Measurements from ENCODE around the gene LCN1. TPM values are rescaled to one million over a fixed set of nuclear protein-coding genes. Genes with fewer than 3 reads are reported as not detected.

The LCN1 gene
- total RNA-seq, 3 donors from 2014 or later, result not detected

DNA sequence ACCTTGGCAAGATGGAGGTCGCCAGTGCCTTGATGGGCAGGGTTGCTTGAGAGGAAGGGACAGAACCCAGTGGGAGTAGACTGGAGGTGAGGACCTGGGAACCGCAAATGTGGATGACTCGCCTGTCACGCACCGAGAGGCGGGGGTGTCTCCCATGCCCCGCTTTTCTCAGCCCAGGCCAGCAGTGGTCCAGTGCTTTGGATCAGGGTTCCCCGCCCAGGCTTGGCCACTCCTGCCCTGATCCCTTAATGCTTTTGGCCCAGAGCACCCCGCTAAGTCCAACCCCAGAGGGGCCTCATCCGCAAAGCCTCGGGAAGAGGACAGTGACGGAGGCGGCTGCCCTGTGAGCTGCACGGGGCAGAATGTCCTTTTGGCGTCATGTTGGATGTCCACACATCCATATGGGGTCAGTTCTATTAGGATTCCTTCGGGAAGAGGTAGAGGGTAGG, 18.3 kb upstream of the LCN1 start:
- Histone ChIP-seq H3K36me3 (no peaks in the 10 kb centered on the region), H3K4me3 (no peak overlapping the region), H3K9me3 (no peaks in the 10 kb centered on the region), H3K27me3 (no peaks in the 10 kb centered on the region), H3K4me1 (peaks cover 6 to 11% of the 10 kb centered on the region in 2 donors), H3K27ac (no peak overlapping the region)
- intact Hi-C loops (cut with DNase I; ENCODE audit: low total_unique reads), result no loop called here
- no peak for DNase-seq (ENCODE audit: low spot score in 2 of 2)
- TF ChIP-seq, protein P1, sequence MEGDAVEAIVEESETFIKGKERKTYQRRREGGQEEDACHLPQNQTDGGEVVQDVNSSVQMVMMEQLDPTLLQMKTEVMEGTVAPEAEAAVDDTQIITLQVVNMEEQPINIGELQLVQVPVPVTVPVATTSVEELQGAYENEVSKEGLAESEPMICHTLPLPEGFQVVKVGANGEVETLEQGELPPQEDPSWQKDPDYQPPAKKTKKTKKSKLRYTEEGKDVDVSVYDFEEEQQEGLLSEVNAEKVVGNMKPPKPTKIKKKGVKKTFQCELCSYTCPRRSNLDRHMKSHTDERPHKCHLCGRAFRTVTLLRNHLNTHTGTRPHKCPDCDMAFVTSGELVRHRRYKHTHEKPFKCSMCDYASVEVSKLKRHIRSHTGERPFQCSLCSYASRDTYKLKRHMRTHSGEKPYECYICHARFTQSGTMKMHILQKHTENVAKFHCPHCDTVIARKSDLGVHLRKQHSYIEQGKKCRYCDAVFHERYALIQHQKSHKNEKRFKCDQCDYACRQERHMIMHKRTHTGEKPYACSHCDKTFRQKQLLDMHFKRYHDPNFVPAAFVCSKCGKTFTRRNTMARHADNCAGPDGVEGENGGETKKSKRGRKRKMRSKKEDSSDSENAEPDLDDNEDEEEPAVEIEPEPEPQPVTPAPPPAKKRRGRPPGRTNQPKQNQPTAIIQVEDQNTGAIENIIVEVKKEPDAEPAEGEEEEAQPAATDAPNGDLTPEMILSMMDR (IDR thresholded peaks at IDR 0.05), result no peak
- no peak for TF ChIP-seq POLR2AphosphoS5 (IDR thresholded peaks at IDR 0.05)
- TF ChIP-seq POLR2A (IDR thresholded peaks at IDR 0.05), result no peak

DNA sequence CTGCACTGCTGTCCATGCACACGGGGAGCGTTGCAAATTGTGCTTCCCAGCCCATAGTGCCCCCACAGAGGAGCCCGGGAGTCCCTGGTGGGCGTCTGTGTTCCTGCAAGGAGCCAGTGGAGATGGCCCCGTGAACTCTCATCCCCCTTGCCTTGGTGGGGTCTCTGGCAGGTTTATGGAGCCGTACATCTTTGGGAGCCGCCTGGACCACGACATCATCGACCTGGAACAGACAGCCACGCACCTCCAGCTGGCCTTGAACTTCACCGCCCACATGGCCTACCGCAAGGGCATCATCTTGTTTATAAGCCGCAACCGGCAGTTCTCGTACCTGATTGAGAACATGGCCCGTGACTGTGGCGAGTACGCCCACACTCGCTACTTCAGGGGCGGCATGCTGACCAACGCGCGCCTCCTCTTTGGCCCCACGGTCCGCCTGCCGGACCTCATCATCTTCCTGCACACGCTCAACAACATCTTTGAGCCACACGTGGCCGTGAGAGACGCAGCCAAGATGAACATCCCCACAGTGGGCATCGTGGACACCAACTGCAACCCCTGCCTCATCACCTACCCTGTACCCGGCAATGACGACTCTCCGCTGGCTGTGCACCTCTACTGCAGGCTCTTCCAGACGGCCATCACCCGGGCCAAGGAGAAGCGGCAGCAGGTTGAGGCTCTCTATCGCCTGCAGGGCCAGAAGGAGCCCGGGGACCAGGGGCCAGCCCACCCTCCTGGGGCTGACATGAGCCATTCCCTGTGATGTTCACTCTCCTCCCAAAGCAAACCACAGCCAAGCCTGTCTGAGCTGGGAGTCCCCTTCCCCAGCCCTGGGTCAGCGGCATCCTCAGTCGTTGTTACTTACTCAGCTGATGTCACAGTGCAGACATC, 17.6 kb upstream of the LCN1 start:
- no peak overlapping the region for H3K4me3 ChIP-seq
- no peaks in the 10 kb centered on the region for H3K36me3 ChIP-seq
- H3K27me3 ChIP-seq, result no peaks in the 10 kb centered on the region
- H3K9me3 ChIP-seq, result peaks cover 0 to 5% of the 10 kb centered on the region in 2 donors
- TF ChIP-seq POLR2AphosphoS5 (IDR thresholded peaks at IDR 0.05) (no peak), POLR2A (IDR thresholded peaks at IDR 0.05) (no peak)
- TF ChIP-seq, protein P1 (IDR thresholded peaks at IDR 0.05), result no peak
- no peak overlapping the region for H3K27ac ChIP-seq
- H3K4me1 ChIP-seq, result peaks cover 6 to 11% of the 10 kb centered on the region in 2 donors
- no peak for DNase-seq (ENCODE audit: low spot score in 2 of 2)
- intact Hi-C loops (cut with DNase I; ENCODE audit: low total_unique reads), result no loop called here

DNA sequence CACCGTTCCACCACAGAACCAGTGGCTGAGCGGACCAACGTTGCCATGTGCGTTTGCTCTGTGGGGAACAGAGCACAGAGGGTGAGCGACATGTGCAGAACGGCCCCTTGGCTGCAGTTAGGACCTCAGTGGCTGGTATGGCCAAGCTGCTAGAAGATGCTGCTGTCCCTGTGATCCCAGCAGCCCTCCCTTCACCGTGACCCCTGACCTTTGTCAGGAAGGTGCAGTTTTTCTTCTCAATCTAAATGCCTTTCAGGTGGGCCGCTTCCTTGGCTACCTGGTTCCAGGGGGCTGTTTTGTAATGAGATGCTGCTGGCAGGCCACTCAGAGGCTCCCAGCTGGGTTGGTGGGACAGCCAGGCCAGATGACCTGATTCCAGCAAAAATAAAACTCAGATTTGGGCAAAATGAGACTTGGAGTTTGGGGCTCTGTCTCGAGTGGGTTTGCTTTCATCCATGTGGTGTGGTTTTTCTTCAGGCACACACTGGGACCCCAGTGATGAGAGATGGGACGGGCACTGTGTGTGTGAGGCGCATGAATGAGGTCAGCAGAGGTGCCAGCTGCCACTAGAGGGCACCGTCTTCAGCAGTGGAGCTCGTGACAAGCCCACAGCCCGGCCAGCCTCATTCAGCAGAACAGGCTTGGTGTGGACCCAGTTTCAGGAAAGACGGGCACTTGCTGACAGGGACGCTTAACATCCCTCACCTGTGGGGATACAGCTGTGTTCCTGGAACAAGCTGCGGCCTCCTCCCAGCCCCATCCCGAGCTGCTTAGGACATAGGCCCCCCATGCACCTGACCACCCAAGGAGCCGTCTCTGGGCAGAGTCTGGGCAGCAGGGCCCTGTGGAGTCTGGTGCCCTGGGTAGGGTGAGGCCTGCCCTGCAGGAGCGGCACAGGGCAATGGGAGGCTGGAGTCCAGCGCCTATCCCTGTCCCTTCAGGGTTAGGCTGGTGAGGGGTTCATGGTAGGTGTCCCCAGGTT, 16.7 kb upstream of the LCN1 start:
- H3K36me3 ChIP-seq, result no peaks in the 10 kb centered on the region
- intact Hi-C loops (cut with DNase I; ENCODE audit: low total_unique reads), result no loop called here
- H3K27me3 ChIP-seq, result no peaks in the 10 kb centered on the region
- no peak for DNase-seq (ENCODE audit: low spot score in 2 of 2)
- peaks cover 7 to 8% of the 10 kb centered on the region in 2 donors for H3K9me3 ChIP-seq
- peaks cover 6 to 7% of the 10 kb centered on the region in 2 donors for H3K4me1 ChIP-seq
- H3K27ac ChIP-seq, result no peak overlapping the region
- TF ChIP-seq POLR2AphosphoS5 (IDR thresholded peaks at IDR 0.05), result no peak
- TF ChIP-seq, protein P1 (IDR thresholded peaks at IDR 0.05), result peak in 2 of 3 donors; percentile 44 to 61
- H3K4me3 ChIP-seq, result no peak overlapping the region

DNA sequence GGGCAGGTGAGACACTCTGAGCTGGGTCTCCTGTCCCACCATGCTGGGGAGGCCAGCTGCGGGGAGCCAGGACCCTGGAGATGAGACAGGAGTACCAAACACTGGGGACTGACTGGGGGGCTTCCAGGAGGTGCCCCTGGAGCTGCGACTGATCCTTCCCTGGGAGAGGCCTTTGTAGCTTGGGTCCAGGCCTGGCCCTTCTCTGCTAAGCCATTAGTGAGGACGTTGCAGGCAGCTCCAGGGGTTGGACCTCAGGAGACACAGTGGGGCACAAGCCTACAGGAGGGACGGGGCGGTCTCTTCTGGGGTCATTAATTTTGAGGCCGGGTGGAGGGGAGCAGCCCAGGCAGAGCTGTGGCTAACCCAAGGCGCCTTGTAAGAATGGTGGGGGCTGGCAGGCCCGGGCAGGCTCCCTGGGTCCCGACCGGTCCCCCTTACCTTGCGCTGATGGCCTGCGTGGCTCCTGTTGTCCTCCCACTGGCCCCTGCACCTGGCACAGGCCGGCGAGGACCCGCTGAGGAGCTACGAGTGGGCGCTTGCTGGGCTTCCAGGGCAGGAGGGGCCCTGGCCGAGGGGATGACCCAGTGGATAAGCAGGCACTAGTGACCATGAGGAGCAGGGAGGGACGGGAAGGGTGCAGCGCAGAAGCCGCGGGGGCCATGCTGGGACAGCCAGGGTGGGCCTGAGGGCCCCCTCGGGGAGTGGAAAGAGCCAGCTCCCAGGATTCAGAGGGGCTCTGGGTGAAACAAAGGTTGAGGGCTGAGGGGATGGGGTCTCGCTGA, 15.6 kb upstream of the LCN1 start:
- H3K4me3 ChIP-seq, result no peak overlapping the region

More for the DNA sequence above, 15.6 kb upstream of the LCN1 start:
- DNase-seq (ENCODE audit: low spot score in 2 of 2), result no peak
- TF ChIP-seq POLR2AphosphoS5 (IDR thresholded peaks at IDR 0.05) (no peak), POLR2A (IDR thresholded peaks at IDR 0.05) (no peak)
- TF ChIP-seq, protein P1 (IDR thresholded peaks at IDR 0.05), result no peak
- intact Hi-C loops (cut with DNase I; ENCODE audit: low total_unique reads), result no loop called here
- peaks cover 8% of the 10 kb centered on the region in 2 donors for H3K9me3 ChIP-seq
- no peaks in the 10 kb centered on the region for H3K27me3 ChIP-seq
- H3K27ac ChIP-seq, result no peak overlapping the region
- peaks cover 6 to 7% of the 10 kb centered on the region in 2 donors for H3K4me1 ChIP-seq
- H3K36me3 ChIP-seq, result no peaks in the 10 kb centered on the region
